Liver (tissue), 3 donors: ENCODE data around the gene MFSD1.

Source experiments
- ATF3 ChIP-seq: IDR thresholded peaks from 2 replicates; pipeline ENCODE4 v1.6.1; 2016; ENCODE audit warnings: antibody characterized with exemption
- CTCF ChIP-seq: fragments of 150-350 bp; IDR thresholded peaks from 2 replicates; pipeline ENCODE4 v1.5.1; 2017; ENCODE audit warnings: improper control_type of control experiment, low read depth, low read length; ENCODE audit not compliant: missing input control
- EGR1 ChIP-seq, 2 donors: IDR thresholded peaks; 2 replicates each; pipeline ENCODE4 v1.6.1; 2016 to 2018; ENCODE audit warnings: antibody characterized with exemption in 2 of 2, low read depth in 2 of 2
- REST ChIP-seq: IDR thresholded peaks from 2 replicates; pipeline ENCODE4 v1.6.1; 2016; ENCODE audit warnings: antibody characterized with exemption, mild to moderate bottlenecking
- donor health status: healthy.
- donor health status: healthy.

GRCh38 chr3:158775426-158776410 is 26.1 kb upstream of the MFSD1 start:
- no peak for TF ChIP-seq EGR1 (IDR thresholded peaks at IDR 0.05; ENCODE audit: low read depth in 2 of 2)
- TF ChIP-seq REST: no peak
- TF ChIP-seq CTCF: no peak
- no peak for TF ChIP-seq ATF3
